Coronary artery (tissue), 2 donors: Measurements from ENCODE around the gene FAAP20.

ENCODE experiments used
- DNase-seq: peaks from one replicate; pipeline ENCODE4 v3.0.0-alpha.2; 2017; ENCODE audit warnings: low spot score
- H3K27ac ChIP-seq, 2 donors: fragments of 200-600 bp; sonication (generic); one replicate each; pipeline ENCODE4 v1.5.1; 2016 to 2019
- H3K4me3 ChIP-seq: fragments of 200-600 bp; sonication (generic); 2 replicates; pipeline ENCODE4 v1.5.1; 2016; ENCODE audit warnings: mild to moderate bottlenecking, moderate library complexity
- TF ChIP-seq, protein P1 (sequence below): fragments of 200-600 bp; sonication (generic); IDR thresholded peaks from one replicate; pipeline ENCODE4 v1.5.1; 2019; ENCODE audit warnings: antibody characterized with exemption

The FAAP20 gene

DNA sequence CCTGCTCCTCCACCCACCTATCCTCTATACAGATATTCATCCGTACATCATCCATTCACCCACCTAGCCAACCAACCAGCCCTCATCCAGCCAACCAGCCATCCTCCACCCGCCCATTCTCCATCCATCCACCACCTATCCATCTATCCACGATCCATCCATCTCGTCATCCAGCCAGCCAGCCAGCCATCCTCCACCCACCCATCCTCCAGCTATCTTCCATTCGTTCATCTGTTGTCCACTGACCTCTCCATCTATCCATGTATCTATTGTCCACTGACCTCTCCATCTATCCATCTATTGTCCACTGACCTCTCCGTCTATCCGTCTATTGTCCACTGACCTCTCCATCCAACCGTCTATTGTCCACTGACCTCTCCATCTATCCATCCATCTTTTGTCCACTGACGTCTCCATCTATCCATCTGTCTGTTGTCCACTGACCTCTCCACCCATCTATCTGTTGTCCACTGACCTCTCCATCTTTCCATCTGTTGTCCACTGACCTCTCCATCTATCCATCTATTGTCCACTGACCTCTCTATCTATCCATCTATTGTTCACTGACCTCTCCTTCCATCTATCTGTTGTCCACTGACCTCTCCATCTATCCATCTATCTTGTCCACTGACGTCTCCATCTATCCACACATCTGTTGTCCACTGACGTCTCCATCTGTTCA lies 47.6 kb downstream of the FAAP20 start:
- DNase-seq = no peak
- Histone ChIP-seq H3K27ac (no peak overlapping the region), H3K4me3 (no peak overlapping the region)
- TF ChIP-seq, protein P1, sequence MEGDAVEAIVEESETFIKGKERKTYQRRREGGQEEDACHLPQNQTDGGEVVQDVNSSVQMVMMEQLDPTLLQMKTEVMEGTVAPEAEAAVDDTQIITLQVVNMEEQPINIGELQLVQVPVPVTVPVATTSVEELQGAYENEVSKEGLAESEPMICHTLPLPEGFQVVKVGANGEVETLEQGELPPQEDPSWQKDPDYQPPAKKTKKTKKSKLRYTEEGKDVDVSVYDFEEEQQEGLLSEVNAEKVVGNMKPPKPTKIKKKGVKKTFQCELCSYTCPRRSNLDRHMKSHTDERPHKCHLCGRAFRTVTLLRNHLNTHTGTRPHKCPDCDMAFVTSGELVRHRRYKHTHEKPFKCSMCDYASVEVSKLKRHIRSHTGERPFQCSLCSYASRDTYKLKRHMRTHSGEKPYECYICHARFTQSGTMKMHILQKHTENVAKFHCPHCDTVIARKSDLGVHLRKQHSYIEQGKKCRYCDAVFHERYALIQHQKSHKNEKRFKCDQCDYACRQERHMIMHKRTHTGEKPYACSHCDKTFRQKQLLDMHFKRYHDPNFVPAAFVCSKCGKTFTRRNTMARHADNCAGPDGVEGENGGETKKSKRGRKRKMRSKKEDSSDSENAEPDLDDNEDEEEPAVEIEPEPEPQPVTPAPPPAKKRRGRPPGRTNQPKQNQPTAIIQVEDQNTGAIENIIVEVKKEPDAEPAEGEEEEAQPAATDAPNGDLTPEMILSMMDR = no peak

DNA sequence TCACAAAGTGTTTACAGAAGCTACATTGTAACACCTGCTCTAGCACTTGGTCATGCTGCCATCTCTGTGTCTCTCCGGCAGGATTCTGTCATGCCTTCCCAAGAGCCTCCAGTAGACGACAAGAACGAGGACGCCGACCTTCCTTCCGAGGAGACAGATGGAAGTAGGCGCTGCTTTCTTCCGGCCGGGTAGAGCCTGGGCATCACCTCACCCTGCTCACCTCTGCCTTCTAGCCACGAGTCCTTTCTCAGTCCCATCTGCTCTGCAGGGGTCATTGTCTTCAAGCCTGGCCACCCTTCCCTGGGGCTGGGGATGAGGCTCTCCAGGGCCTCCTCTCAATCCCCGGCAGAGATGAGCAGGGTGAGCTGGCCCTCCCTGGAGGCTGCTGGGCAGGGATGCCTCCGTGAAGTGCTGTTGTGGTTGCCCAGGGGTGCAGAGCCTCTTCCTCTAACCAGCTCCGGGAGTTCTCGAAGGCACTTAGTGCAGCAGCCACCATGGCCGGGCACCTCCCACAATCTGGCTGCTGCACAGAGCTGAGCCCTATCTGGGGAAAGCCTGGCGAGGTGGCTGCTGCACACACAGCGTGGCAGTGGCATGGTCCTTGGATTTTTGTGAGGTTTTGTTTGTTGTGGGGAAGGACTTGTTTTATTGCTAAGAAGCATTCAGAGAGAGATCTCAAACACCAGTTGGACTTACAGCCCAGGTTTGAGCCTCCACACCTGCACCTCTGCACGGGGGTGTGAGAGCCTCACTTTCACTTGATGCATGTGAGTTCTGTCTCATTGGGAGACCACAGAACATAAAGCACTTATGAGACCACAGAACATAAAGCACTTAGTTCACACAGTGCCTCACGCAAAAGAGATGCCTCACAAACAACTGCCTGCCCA lies 48.4 kb downstream of the FAAP20 start:
- TF ChIP-seq, protein P1 = no peak
- DNase-seq = no peak
- no peak overlapping the region for H3K4me3 ChIP-seq
- H3K27ac ChIP-seq = no peak overlapping the region

DNA sequence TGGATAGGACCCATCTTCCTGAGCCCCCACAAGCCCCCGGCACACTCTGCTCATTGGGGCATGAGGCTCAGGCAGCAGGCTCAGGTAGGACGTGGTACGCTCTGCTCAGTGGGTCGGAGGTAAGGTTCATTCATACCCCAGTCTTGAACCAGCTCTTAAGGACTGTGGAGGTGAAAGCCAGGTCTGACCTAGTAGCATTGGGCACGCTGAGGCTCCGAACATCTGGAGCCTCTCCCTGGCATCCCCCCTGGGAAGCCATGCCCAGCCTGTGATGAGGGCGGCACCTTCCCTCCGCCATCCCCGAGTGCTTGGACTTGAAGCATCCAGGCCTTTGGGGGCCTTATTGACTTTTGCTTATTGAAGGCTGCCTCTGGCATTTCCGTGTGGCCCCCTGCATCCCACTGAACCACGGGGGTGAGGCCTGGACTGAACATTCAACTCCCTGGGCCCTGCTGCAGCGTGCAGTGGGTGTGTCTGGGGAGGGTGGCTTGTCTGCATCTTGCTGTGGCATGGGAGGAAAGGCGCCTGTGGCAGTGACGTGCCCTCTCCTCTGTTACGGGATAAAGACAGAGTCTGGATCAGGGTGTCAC lies 50.0 kb downstream of the FAAP20 start:
- TF ChIP-seq, protein P1 = no peak
- H3K27ac ChIP-seq = no peak overlapping the region
- no peak for DNase-seq
- H3K4me3 ChIP-seq = no peak overlapping the region

DNA sequence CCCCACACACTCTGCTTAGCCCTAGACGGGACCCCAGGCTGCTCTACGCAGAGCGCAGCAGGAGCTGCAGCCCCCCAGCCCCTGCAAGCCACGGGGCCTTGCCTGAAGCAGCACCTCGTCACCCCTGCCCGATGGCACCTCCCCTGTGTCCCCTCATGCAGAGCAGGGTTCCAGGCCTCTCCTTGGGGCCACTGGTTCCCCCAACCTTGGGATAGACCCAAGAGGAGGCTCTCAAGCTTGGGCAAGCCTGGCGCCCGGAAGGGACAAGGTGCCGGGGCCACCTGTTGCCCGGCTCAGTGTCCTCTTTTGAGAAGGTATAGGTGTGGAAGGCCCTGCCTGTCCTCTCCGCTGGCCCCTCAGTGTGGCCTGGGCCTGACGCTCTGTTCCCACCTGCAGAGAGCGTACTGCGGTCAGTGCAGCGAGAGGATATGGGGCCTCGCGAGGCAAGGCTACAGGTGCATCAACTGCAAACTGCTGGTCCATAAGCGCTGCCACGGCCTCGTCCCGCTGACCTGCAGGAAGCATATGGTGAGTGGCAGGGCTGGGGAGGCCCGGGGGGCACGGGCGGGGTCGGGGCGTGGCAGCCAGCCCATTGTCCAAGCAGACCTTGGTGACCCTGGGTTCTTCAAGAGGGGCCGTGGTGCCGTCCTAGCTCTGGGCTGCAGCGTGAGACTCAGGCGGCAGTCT lies 50.6 kb downstream of the FAAP20 start:
- H3K4me3 ChIP-seq = no peak overlapping the region
- no peak overlapping the region for H3K27ac ChIP-seq
- DNase-seq = no peak
- TF ChIP-seq, protein P1 = no peak

DNA sequence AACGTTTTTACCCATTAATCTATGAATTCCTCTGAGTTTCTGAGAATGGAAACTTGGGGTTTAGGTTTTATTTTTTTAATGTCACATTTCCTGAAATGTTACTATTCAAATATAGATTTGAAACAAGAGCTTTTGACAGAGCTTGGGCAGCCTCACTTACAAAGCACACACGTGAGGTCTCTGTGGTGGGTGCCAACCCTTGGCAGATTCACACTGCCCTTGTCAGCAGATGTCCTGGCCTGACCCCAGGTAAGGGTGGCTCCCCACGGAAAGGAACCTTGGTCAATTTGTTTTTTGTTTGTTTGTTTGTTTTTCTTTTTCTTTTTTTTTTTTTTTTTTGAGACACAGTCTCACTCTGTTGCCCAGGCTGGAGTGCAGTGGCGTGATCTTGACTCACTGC lies 53.5 kb downstream of the FAAP20 start:
- no peak for DNase-seq
- TF ChIP-seq, protein P1 = no peak
- no peak overlapping the region for H3K4me3 ChIP-seq
- H3K27ac ChIP-seq = no peak overlapping the region
